Sigmoid colon (tissue), 7 donors: ENCODE data around the gene PHF5A. TPM values are rescaled to one million over a fixed set of nuclear protein-coding genes. Genes with fewer than 3 reads are reported as not detected.
A peak's percentile ranks its signal among the peaks of the same experiment; 100 is the strongest.

Source experiments
- DNase-seq: peaks from one replicate; pipeline ENCODE4 v3.0.0-alpha.2; 2019
- H3K27ac ChIP-seq, 4 donors: fragments of 200-600 bp; sonication (generic); one replicate each; pipeline ENCODE4 v1.5.1; 2016 to 2019; ENCODE audit warnings: mild to moderate bottlenecking in 1 of 4
- H3K27me3 ChIP-seq, 3 donors: fragments of 200-600 bp; sonication (generic); one replicate each; pipeline ENCODE4 v1.5.1; 2019; ENCODE audit warnings: mild to moderate bottlenecking in 1 of 3
- H3K36me3 ChIP-seq, 4 donors: fragments of 200-600 bp; sonication (generic); one replicate each; pipeline ENCODE4 v1.5.1; 2016 to 2019
- H3K4me1 ChIP-seq, 4 donors: fragments of 200-600 bp; sonication (generic); one replicate each; pipeline ENCODE4 v1.5.1; 2017 to 2019
- H3K4me3 ChIP-seq, 4 donors: fragments of 200-600 bp; sonication (generic); one replicate each; pipeline ENCODE4 v1.5.1; 2017 to 2019; ENCODE audit warnings: mild to moderate bottlenecking in 2 of 4, moderate library complexity in 1 of 4
- H3K9me3 ChIP-seq, 4 donors: fragments of 200-600 bp in 3 of 4; sonication (generic) in 3 of 4; one replicate each; pipeline versions ENCODE4 v1.5.1 to v1.6.1; 2013 to 2019
- EP300 ChIP-seq, 4 donors: sonication (generic); formaldehyde crosslinking; IDR thresholded peaks; one replicate each; pipeline ENCODE4 v1.6.1; 2017; ENCODE audit warnings: antibody characterized with exemption in 4 of 4
- POLR2A ChIP-seq, 2 donors: fragments of 450-650 bp; IDR thresholded peaks; one replicate each; pipeline ENCODE4 v1.6.1; 2016; ENCODE audit warnings: antibody characterized with exemption in 2 of 2, mild to moderate bottlenecking in 2 of 2, moderate library complexity in 2 of 2
- POLR2AphosphoS5 ChIP-seq, 4 donors: sonication (generic); formaldehyde crosslinking; IDR thresholded peaks; one replicate each; pipeline ENCODE4 v1.6.1; 2017; ENCODE audit warnings: antibody characterized with exemption in 4 of 4
- WGBS, 2 donors: extraction: QIAGEN DNeasy Blood & Tissue Kit; methylation state at CpG; one replicate each; pipeline ENCODE4 v1.1.7; 2013; 5-methylcytosine and 5-hydroxymethylcytosine counted together
- intact Hi-C: fragments of 100-400 bp; cut with DNase I; formaldehyde crosslinking; loops from one replicate; pipeline ENCODE4 v1.15.1; 2023
- polyA plus RNA-seq, 3 donors: library from polyadenylated mRNA; stranded (reverse); fragments of 200-250 nt; gene quantifications; one replicate each; pipeline ENCODE4 v1.2.3, GENCODE V29; 2013
- total RNA-seq, 4 donors: library from RNA; depleted of rRNA; stranded (reverse); fragments of >200 nt; gene quantifications; one replicate each; pipeline ENCODE4 v1.1.0, GENCODE V29; 2016
- TF ChIP-seq, protein P1 (sequence below), 4 experiments: fragments of 450-650 bp in 3 of 4; fragments of 200-600 bp in 1 of 4; IDR thresholded peaks; one replicate each; pipeline ENCODE4 v1.5.1; 2016 to 2019; ENCODE audit warnings: antibody characterized with exemption in 4 of 4, mild to moderate bottlenecking in 3 of 4, moderate library complexity in 2 of 4
- donor health status: healthy with polysubstance abuse.
- donor health status: Bipolar disorder and iron deficiency.
- donor health status: healthy.

The PHF5A gene
- 10 to 100 TPM; 31.9 to 54.2 (median 44.4) TPM for total RNA-seq
- polyA plus RNA-seq, result 10 to 100 TPM; 49.2 to 59.6 (median 59.6) TPM

DNA sequence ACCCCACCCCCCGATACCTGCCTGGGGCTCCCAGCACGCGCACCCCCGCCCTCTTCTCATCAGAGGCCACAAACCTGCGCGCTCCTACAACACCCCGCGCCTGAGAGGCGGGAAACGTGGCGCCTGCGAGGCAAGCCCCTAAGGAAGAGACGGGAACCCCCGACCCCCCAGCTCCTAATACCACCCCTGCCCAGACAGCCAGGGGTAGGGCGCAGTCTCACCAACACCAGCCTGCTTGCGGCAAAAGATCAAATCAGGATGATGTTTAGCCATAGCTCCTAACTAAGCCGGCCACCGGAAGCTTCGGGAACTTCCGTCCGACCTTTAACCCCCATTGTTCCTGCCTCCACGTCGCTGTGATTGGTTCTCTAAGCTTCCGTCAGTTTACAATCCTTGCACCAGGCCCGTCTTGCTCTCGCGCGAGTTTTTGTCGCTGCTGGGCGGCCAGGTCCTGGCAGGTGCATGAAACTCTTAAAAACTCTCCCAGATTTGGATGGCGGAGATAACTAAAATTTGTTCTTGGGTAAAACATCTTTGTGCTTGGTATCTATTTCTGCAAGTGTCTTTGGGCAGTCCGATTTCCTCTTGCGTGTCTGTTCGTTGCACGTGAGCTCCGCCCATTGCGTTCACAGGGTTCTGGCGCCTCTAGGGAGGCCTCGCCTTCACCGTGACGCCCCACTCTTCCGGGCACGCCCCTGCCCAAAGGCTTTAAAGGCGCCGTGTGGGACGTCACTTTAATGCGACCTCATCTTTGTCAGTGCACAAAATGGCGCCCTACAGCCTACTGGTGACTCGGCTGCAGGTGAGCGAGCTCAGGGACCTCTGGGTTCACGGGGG is at the start of gene PHF5A, which contains the start of gene ACO2:
Gene PHF5A, minus strand, starts transcription at position 312 of the 837 bp plus-strand sequence. Its CDS starts 39 bp downstream, at position 273.
Gene ACO2, plus strand, starts transcription at position 737 of the 837 bp plus-strand sequence. Its CDS starts 30 bp downstream, at position 767.
- DNase-seq, result peak; percentile 98
- TF ChIP-seq POLR2AphosphoS5 (IDR thresholded peaks at IDR 0.05) (peak; percentile 94 to 97 (median 94)), POLR2A (IDR thresholded peaks at IDR 0.05) (peak; percentile 72 to 73), EP300 (IDR thresholded peaks at IDR 0.05) (peak in 2 of 4 donors; percentile 39 to 42)
- TF ChIP-seq, protein P1, sequence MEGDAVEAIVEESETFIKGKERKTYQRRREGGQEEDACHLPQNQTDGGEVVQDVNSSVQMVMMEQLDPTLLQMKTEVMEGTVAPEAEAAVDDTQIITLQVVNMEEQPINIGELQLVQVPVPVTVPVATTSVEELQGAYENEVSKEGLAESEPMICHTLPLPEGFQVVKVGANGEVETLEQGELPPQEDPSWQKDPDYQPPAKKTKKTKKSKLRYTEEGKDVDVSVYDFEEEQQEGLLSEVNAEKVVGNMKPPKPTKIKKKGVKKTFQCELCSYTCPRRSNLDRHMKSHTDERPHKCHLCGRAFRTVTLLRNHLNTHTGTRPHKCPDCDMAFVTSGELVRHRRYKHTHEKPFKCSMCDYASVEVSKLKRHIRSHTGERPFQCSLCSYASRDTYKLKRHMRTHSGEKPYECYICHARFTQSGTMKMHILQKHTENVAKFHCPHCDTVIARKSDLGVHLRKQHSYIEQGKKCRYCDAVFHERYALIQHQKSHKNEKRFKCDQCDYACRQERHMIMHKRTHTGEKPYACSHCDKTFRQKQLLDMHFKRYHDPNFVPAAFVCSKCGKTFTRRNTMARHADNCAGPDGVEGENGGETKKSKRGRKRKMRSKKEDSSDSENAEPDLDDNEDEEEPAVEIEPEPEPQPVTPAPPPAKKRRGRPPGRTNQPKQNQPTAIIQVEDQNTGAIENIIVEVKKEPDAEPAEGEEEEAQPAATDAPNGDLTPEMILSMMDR (IDR thresholded peaks at IDR 0.05), result no peak
- peaks cover 0 to 54% (median 39%) of the 10 kb centered on the region in 4 donors for H3K4me1 ChIP-seq
- peak within 1 kb of the TSS; percentile 68 to 99 (median 92) for H3K4me3 ChIP-seq
- peak within 1 kb of the TSS; percentile 91 to 98 (median 96) for H3K27ac ChIP-seq
- no peaks in the 10 kb centered on the region for H3K9me3 ChIP-seq
- WGBS, 2 donors, result 1% methylated on average over 51 of the region's 51 CpGs
- intact Hi-C loops, result loop anchor here (1.0 kb wide), 1 partner anchor 22 kb away; the partner anchor contains the start of gene TOB2
- H3K36me3 ChIP-seq, result peaks cover 21 to 40% (median 33%) of the 10 kb centered on the region in 4 donors
- H3K27me3 ChIP-seq, result no peaks in the 10 kb centered on the region

- Histone ChIP-seq H3K4me3 (no peak overlapping the region), H3K36me3 (peaks cover 10 to 74% (median 34%) of the 10 kb centered on the region in 4 donors), H3K27me3 (no peaks in the 10 kb centered on the region), H3K4me1 (peaks cover 0 to 18% (median 16%) of the 10 kb centered on the region in 4 donors), H3K27ac (peak overlapping the region; percentile 55 to 75 (median 62)), H3K9me3 (no peaks in the 10 kb centered on the region)
- TF ChIP-seq EP300 (IDR thresholded peaks at IDR 0.05), result no peak
- TF ChIP-seq, protein P1 (IDR thresholded peaks at IDR 0.05), result peak in 1 of 4 experiments; percentile 5
- WGBS, 2 donors, result 79 to 89% methylated on average over 7 of the region's 7 CpGs
- intact Hi-C loops, result loop anchor here (5.0 kb wide), 1 partner anchor 216 kb away; the partner anchor contains the start of gene ZC3H7B
- no peak for DNase-seq
Measured at GRCh38 chr22:41518048-41518347, 49.5 kb upstream of the PHF5A start.

DNA sequence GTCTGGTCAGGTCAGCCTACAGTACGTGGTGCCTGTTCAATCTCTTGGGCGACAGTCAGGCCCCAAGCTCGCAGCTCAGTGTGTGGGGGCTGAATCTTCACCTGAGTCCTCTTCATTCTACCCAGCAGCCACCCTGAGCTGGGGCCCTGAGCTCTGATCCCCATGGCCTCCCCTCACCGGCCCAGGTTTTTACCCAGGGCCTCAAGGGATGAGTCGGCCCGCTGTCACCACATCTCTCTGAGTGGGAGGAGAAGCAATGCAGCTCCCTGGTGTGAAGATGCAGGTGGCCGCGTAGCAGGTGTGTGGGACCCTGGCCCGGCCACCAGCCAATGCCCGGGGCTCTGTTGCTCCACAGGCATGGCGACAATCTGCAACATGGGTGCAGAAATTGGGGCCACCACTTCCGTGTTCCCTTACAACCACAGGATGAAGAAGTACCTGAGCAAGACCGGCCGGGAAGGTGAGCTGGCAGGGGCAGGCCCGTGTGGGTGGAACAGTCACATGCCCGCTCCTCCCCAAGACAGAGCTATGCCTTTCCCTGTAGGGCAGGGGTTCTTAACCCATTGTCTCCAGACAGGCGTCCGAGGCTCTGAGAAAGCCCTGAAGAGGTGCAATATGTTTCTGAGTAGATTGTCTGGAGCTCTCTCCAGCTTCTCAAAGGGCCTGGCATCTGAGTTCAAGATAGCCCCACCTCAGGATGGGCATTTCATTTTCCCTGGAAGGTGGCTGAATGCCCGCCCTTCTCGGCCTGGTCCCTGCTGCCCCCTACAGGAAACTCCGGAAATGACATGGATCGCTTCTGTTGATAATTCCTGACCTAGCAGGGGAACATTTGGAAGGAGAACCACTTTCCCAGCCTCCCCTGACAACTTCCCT is 48.9 kb upstream of the PHF5A start:
- intact Hi-C loops, result loop anchor here (2.0 to 5.0 kb wide), 2 partner anchors 115 to 215 kb away; partner anchors contain the start of gene ZC3H7B
- TF ChIP-seq POLR2AphosphoS5 (IDR thresholded peaks at IDR 0.05) (peak; percentile 21 to 53 (median 36)), EP300 (IDR thresholded peaks at IDR 0.05) (no peak), POLR2A (IDR thresholded peaks at IDR 0.05) (no peak)
- TF ChIP-seq, protein P1 (IDR thresholded peaks at IDR 0.05), result peak; percentile 86 to 92 (median 90)
- H3K27me3 ChIP-seq, result no peaks in the 10 kb centered on the region
- H3K27ac ChIP-seq, result peak overlapping the region; percentile 55 to 75 (median 62)
- WGBS, 2 donors, result 61 to 75% methylated on average over 22 of the region's 22 CpGs
- H3K4me1 ChIP-seq, result peaks cover 0 to 24% (median 19%) of the 10 kb centered on the region in 4 donors
- H3K36me3 ChIP-seq, result peaks cover 10 to 80% (median 38%) of the 10 kb centered on the region in 4 donors
- DNase-seq, result peak; percentile 89
- no peak overlapping the region for H3K4me3 ChIP-seq
- no peaks in the 10 kb centered on the region for H3K9me3 ChIP-seq

- no peak overlapping the region for H3K4me3 ChIP-seq
- H3K36me3 ChIP-seq, result peaks cover 10 to 89% (median 44%) of the 10 kb centered on the region in 4 donors
- no peaks in the 10 kb centered on the region for H3K9me3 ChIP-seq
- 91 to 92% methylated on average over 8 of the region's 8 CpGs for WGBS, 2 donors
- H3K27me3 ChIP-seq, result no peaks in the 10 kb centered on the region
- H3K4me1 ChIP-seq, result peaks cover 0 to 33% (median 29%) of the 10 kb centered on the region in 4 donors
- no peak for TF ChIP-seq EP300 (IDR thresholded peaks at IDR 0.05)
- no peak for TF ChIP-seq POLR2A (IDR thresholded peaks at IDR 0.05)
- TF ChIP-seq POLR2AphosphoS5 (IDR thresholded peaks at IDR 0.05), result no peak
- TF ChIP-seq, protein P1 (IDR thresholded peaks at IDR 0.05), result no peak
- peak overlapping the region in 1 of 4 donors; percentile 75 for H3K27ac ChIP-seq
- DNase-seq, result no peak
- intact Hi-C loops, result loop anchor here (2.0 to 5.0 kb wide), 2 partner anchors 114 to 214 kb away; partner anchors contain the start of gene ZC3H7B
Measured at GRCh38 chr22:41516462-41516861, 48.0 kb upstream of the PHF5A start.
